H1 (cell line): ENCODE data around the gene CAMK1.

Experiments
- ATF2 ChIP-seq: IDR thresholded peaks from 2 replicates; pipeline ENCODE4 v1.6.1; 2012; ENCODE audit warnings: low read length, inconsistent platforms
- ATF3 ChIP-seq: IDR thresholded peaks from 2 replicates; pipeline ENCODE4 v1.6.1; 2011; ENCODE audit warnings: low read depth, mild to moderate bottlenecking, low read length; ENCODE audit not compliant: insufficient read depth
- CBX8 ChIP-seq: fragments of 300-800, 300-1000 bp; sonication (generic); IDR thresholded peaks from 2 replicates; pipeline ENCODE4 v1.7.1; 2016; ENCODE audit warnings: low read depth, low read length, borderline replicate concordance
- CTCF ChIP-seq, 3 experiments: IDR thresholded peaks; 1 replicate in 2 of 3; 2 replicates in 1 of 3; pipeline versions ENCODE4 v1.5.1 to v1.6.1; 2011; ENCODE audit warnings: low read length in 3 of 3, mild to moderate bottlenecking in 3 of 3, inconsistent platforms in 2 of 3, low read depth in 1 of 3, moderate library complexity in 1 of 3; ENCODE audit not compliant: insufficient read depth in 1 of 3; ENCODE audit errors: control extremely low read depth in 1 of 3
- EZH2 ChIP-seq: fragments of 200-600 bp; sonication (generic); IDR thresholded peaks from 2 replicates; pipeline ENCODE4 v1.7.1; 2012; ENCODE audit warnings: low read depth, mild to moderate bottlenecking, moderate library complexity, low read length, inconsistent platforms; ENCODE audit not compliant: severe bottlenecking
- PHF8 ChIP-seq: fragments of 200-600 bp; sonication (generic); conservative IDR thresholded peaks from 2 replicates; pipeline ENCODE4 v1.7.1; 2012; ENCODE audit warnings: low read depth, mild to moderate bottlenecking, inconsistent platforms, low read length, moderate library complexity
- POLR2A ChIP-seq, 2 experiments: IDR thresholded peaks; 1 replicate in 1 of 2; 2 replicates in 1 of 2; pipeline ENCODE4 v1.6.1; 2011; ENCODE audit warnings: low read depth in 2 of 2, low read length in 2 of 2, mild to moderate bottlenecking in 2 of 2; ENCODE audit errors: control extremely low read depth in 1 of 2
- POLR2AphosphoS5 ChIP-seq: IDR thresholded peaks from 2 replicates; pipeline ENCODE4 v1.6.1; 2011; ENCODE audit warnings: low read depth, low read length
- RNF2 ChIP-seq: fragments of 200-900, 300-1000 bp; sonication (generic); IDR thresholded peaks from 2 replicates; pipeline ENCODE4 v1.7.1; 2016; ENCODE audit warnings: borderline replicate concordance, low read depth, mild to moderate bottlenecking, antibody characterized with exemption, low read length; ENCODE audit not compliant: poor library complexity, severe bottlenecking; ENCODE audit errors: missing control alignments
- SIN3A ChIP-seq, 2 experiments: IDR thresholded peaks in 1 of 2; conservative IDR thresholded peaks in 1 of 2; 2 replicates each; pipeline ENCODE4 v1.6.1; 2011 to 2012; ENCODE audit warnings: low read length in 2 of 2, improper control_type of control experiment in 1 of 2, low read depth in 1 of 2, mild to moderate bottlenecking in 1 of 2
- SUZ12 ChIP-seq: fragments of 200-600 bp; sonication (generic); IDR thresholded peaks from 2 replicates; pipeline ENCODE4 v1.6.1; 2012; ENCODE audit warnings: mild to moderate bottlenecking, inconsistent platforms, low read length, moderate library complexity, mixed read lengths
- TAF1 ChIP-seq: IDR thresholded peaks from 2 replicates; pipeline ENCODE4 v1.6.1; 2011; ENCODE audit warnings: mild to moderate bottlenecking, low read depth, low read length
- USF2 ChIP-seq: IDR thresholded peaks from 2 replicates; pipeline ENCODE4 v1.6.1; 2011; ENCODE audit warnings: low read length, improper control_type of control experiment
- ZNF274 ChIP-seq: IDR thresholded peaks from 2 replicates; pipeline ENCODE4 v1.7.0; 2012; ENCODE audit warnings: low read length, borderline replicate concordance; ENCODE audit errors: extremely low read depth

GRCh38 chr3:9767418-9767817 is 2.3 kb downstream of the CAMK1 start:
- TF ChIP-seq SUZ12: no peak
- no peak for TF ChIP-seq ATF2
- no peak for TF ChIP-seq POLR2A (IDR thresholded peaks at IDR 0.05; ENCODE audit: control extremely low read depth in 1 of 2, low read depth in 2 of 2, low read length in 2 of 2)
- no peak for TF ChIP-seq RNF2
- TF ChIP-seq CTCF (IDR thresholded peaks at IDR 0.05; ENCODE audit: control extremely low read depth in 1 of 3, insufficient read depth in 1 of 3, low read depth in 1 of 3, low read length in 3 of 3): no peak
- no peak for TF ChIP-seq USF2
- no peak for TF ChIP-seq EZH2
- TF ChIP-seq CBX8: no peak
- TF ChIP-seq POLR2AphosphoS5: no peak
- no peak for TF ChIP-seq ATF3
- no peak for TF ChIP-seq SIN3A (conservative IDR thresholded peaks at IDR 0.05 in 1 of 2, IDR thresholded peaks at IDR 0.05 in 1 of 2; ENCODE audit: low read depth in 1 of 2, low read length in 2 of 2)
- TF ChIP-seq PHF8: no peak
- no peak for TF ChIP-seq ZNF274
- no peak for TF ChIP-seq TAF1
